ENCODE results near the gene KSR1.

DNA sequence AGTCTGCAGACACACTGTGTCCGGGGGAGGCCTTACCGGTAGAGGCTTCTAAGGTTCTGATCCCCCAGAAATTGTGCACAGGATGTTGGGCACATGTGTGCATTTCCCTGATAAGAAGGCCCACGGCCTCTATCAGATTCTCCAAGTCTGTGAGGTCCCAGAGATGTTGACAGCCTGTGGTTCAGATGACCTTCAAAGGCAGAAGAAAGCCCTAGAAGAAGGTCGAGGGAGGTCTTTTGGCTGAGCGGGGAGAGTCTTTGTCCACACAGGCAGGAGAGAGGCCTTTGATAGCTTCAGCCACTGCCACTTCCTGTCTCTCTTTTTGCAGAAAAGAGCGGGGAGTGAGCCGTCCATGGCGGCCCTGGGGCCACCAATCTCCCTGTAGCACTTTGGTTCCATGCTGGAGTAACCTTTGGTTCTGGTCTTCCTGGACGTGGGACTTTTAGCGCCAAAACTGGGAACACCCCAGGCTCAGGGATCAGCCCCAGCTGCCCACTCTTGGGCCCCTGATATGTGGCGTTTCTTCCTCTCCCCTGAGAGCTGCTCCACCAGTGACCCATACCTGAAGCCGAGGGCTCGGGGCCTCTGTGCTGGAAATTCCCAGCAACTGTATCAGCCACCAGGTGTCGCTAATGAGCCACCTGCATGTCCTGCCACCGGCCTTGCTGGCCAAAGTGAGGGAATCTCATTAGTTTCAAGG lies 146.6 kb downstream of the KSR1 start:
- TF ChIP-seq, protein P1, sequence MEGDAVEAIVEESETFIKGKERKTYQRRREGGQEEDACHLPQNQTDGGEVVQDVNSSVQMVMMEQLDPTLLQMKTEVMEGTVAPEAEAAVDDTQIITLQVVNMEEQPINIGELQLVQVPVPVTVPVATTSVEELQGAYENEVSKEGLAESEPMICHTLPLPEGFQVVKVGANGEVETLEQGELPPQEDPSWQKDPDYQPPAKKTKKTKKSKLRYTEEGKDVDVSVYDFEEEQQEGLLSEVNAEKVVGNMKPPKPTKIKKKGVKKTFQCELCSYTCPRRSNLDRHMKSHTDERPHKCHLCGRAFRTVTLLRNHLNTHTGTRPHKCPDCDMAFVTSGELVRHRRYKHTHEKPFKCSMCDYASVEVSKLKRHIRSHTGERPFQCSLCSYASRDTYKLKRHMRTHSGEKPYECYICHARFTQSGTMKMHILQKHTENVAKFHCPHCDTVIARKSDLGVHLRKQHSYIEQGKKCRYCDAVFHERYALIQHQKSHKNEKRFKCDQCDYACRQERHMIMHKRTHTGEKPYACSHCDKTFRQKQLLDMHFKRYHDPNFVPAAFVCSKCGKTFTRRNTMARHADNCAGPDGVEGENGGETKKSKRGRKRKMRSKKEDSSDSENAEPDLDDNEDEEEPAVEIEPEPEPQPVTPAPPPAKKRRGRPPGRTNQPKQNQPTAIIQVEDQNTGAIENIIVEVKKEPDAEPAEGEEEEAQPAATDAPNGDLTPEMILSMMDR (conservative IDR thresholded peaks at IDR 0.05) = peak; percentile 97
- no peak for TF ChIP-seq ZFX (IDR thresholded peaks at IDR 0.05)
